Loucy (cell line): ENCODE measurements around the gene RGS3.

Experiments
- CTCF ChIP-seq: fragments of 200-600 bp; sonication (generic); conservative IDR thresholded peaks from 2 replicates; pipeline ENCODE4 v1.5.1; 2014; ENCODE audit warnings: mild to moderate bottlenecking, antibody characterized with exemption, low read length
- EZH2phosphoT487 ChIP-seq: fragments of 200-600 bp; IDR thresholded peaks from 2 replicates; pipeline ENCODE4 v1.6.1; 2018; ENCODE audit warnings: antibody characterized with exemption, mild to moderate bottlenecking, moderate library complexity, borderline replicate concordance

- TF ChIP-seq CTCF (no peak), EZH2phosphoT487 (no peak)
Observed at GRCh38 chr9:113631871-113632665, 168.5 kb downstream of the RGS3 start.
